Measurements from ENCODE around the gene MAIP1.
A peak's percentile ranks its signal among the peaks of the same experiment; 100 is the strongest.

MAIP1 gene

GRCh38 chr2:199955339-199956061, at the start of gene MAIP1, which contains the start of gene TYW5:
MAIP1 (plus strand) TSS chr2:199955582; CDS start chr2:199955799, 217 bp downstream.
TYW5 (minus strand) TSS chr2:199955491; CDS start chr2:199955470, 21 bp downstream.
- peak; percentile 80 for DNase-seq

GRCh38 chr2:199907008-199907714, 48.2 kb upstream of the MAIP1 start:
- DNase-seq: no peak

GRCh38 chr2:199910338-199911051, 44.9 kb upstream of the MAIP1 start:
- DNase-seq: no peak

GRCh38 chr2:199911052-199911876, 44.1 kb upstream of the MAIP1 start, which contains the start of gene C2orf69:
C2orf69 (plus strand) TSS chr2:199911293; CDS start chr2:199911439, 146 bp downstream.
- DNase-seq: peak; percentile 91

GRCh38 chr2:199911877-199912161, 43.6 kb upstream of the MAIP1 start:
- no peak for DNase-seq

- DNase-seq: peak; percentile 3
Observed at GRCh38 chr2:199912553-199913114, 42.7 kb upstream of the MAIP1 start.

GRCh38 chr2:199914372-199914958, 40.9 kb upstream of the MAIP1 start:
- no peak for DNase-seq

- no peak for DNase-seq
Observed at GRCh38 chr2:199916980-199917379, 38.4 kb upstream of the MAIP1 start.

GRCh38 chr2:199922856-199923255, 32.5 kb upstream of the MAIP1 start:
- DNase-seq: no peak

GRCh38 chr2:199923924-199924323, 31.5 kb upstream of the MAIP1 start:
- no peak for DNase-seq

GRCh38 chr2:199926806-199927205, 28.6 kb upstream of the MAIP1 start:
- DNase-seq: no peak

- DNase-seq: no peak
Observed at GRCh38 chr2:199928226-199928625, 27.2 kb upstream of the MAIP1 start.

GRCh38 chr2:199928626-199929025, 26.8 kb upstream of the MAIP1 start:
- no peak for DNase-seq

GRCh38 chr2:199929262-199929661, 26.1 kb upstream of the MAIP1 start:
- DNase-seq: no peak

GRCh38 chr2:199932312-199932855, 23.0 kb upstream of the MAIP1 start:
- DNase-seq: no peak

- no peak for DNase-seq
Observed at GRCh38 chr2:199933466-199933865, 21.9 kb upstream of the MAIP1 start.

GRCh38 chr2:199936554-199936953, 18.8 kb upstream of the MAIP1 start:
- no peak for DNase-seq

GRCh38 chr2:199940373-199940772, 15.0 kb upstream of the MAIP1 start:
- no peak for DNase-seq

- DNase-seq: no peak
Observed at GRCh38 chr2:199943373-199943772, 12.0 kb upstream of the MAIP1 start.

- DNase-seq: no peak
Observed at GRCh38 chr2:199946196-199946595, 9.2 kb upstream of the MAIP1 start.

GRCh38 chr2:199946836-199947235, 8.5 kb upstream of the MAIP1 start:
- no peak for DNase-seq

GRCh38 chr2:199950396-199950795, 5.0 kb upstream of the MAIP1 start:
- no peak for DNase-seq
